HG02840 (cell line): Measurements from ENCODE around the gene STOML1.

ENCODE experiments used
- ATAC-seq: cut with Tn5 transposase; IDR thresholded peaks from one replicate; pipeline ENCODE4 v1.9.1; 2021; ENCODE audit warnings: mild to moderate bottlenecking, moderate library complexity, moderate number of reproducible peaks; ENCODE audit not compliant: unreplicated experiment, low FRiP score

Gene STOML1, protein sequence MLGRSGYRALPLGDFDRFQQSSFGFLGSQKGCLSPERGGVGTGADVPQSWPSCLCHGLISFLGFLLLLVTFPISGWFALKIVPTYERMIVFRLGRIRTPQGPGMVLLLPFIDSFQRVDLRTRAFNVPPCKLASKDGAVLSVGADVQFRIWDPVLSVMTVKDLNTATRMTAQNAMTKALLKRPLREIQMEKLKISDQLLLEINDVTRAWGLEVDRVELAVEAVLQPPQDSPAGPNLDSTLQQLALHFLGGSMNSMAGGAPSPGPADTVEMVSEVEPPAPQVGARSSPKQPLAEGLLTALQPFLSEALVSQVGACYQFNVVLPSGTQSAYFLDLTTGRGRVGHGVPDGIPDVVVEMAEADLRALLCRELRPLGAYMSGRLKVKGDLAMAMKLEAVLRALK

DNA sequence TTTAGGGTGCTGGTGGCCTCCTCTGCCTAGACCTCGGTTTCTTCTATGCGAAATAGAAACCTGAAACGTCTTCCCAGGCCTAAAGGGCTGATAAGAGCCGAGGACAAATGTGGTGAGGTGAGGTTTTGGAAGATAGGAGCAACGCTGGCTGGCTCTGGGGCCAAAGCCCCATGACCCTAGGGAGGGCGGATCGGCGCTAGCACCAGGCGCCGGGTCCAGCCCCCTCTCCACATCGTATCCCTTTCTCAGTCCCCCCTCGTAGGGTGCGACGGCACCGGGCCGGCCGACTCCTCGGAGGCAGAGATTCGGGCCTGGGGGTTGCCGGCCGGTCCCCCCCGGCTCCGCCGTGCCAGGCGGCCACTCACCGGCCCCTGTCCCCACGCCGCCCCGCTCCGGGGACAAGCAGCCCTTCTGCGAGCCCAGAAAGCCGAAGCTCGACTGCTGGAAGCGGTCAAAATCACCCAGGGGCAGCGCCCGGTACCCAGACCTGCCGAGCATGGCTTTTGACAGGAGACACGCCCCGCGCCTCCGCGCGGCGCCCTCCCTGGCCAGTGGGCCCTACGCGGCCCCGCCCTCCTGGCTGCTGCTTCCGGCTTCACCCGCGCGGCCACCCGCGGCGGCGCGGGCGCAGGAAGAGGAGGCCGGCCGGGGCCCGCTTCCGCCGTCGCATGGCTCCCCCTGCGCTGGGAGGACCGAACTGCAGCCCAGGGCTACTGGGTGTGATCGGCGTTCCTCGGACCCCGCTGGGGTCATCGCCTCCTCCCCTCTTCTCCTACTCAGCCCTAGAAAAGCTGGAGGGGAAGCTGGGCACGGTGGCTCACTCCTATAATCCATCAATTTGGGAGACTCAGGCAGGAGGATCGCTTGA, at the start of gene STOML1:
Gene STOML1, minus strand, starts transcription at position 570 of the 868 bp plus-strand sequence. Its CDS starts 72 bp downstream, at position 498.
- peak; percentile 61 for ATAC-seq

DNA sequence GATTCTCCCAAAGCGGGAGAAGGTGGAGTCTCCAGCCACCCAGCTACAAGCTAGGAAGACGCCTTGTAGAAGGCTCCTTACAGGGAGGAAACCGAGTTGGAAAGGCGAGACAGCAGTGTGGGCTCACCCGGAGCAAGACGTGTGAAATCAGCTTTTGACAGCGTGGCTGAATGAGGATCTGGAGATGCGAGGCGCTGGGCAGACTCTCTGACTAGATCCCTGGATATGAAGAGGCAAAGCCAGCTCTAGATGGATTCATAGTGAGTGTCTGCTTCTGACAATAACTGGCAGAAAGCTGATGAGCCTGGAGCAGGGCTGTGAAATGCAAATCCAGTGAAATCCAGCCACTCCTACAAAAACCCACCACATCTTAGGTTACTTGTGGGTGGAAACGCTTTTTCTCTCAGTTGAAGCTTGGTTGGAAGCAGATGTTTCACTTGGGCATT, 49.2 kb upstream of the STOML1 start:
- ATAC-seq = no peak

DNA sequence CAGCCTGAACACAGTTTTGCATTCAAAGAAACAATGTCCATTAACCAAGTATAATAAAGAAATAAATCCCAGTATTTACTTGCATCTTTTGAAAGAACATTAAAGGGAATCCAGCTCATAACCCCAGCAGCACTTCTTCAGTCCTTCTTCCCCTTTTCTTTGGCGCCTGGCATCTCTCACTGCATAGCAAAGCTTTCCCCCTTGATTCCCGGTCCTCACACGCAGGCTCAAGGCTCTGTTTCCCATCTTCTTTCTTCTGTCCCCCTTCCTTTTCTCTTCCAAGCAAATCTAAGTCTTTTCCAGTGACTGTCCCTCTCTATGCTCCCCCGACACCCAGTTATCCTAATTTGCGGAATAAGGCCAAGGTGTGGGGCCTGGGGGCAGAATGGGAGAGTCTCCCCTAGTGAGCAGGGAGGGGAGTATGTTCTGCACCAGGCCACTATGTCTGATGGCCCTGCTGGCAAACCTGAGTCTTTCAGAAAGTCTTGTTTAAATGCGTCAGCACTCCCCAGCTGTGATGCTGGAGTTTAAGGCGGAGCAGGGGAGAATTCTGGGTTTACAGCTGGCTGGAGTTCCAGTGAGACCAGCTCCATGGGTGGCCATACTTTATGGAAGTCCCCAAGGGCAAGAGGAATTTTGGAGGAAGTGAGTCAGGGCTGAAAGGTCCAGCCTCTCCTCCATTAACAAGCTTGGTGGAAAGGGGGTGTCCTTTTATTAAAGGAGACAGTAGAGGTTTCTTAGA, 48.2 kb upstream of the STOML1 start:
- ATAC-seq = no peak

DNA sequence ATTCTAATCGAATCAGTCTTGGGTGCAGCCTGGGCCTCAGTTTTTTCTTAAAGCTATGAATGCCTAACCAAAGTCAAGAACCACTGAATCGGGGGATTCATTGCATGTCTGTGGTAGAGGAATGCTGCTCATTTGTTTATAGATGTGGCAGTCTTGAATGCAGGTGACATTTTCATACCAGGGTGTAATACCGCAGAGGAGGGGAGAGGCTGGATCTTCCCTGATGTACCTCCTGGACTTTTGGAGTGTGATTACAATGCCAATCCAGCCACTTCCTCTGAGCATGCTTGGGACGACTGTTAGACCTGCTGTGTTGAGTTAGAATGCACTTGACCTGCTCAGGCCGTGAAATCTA, 47.5 kb upstream of the STOML1 start:
- ATAC-seq = no peak

DNA sequence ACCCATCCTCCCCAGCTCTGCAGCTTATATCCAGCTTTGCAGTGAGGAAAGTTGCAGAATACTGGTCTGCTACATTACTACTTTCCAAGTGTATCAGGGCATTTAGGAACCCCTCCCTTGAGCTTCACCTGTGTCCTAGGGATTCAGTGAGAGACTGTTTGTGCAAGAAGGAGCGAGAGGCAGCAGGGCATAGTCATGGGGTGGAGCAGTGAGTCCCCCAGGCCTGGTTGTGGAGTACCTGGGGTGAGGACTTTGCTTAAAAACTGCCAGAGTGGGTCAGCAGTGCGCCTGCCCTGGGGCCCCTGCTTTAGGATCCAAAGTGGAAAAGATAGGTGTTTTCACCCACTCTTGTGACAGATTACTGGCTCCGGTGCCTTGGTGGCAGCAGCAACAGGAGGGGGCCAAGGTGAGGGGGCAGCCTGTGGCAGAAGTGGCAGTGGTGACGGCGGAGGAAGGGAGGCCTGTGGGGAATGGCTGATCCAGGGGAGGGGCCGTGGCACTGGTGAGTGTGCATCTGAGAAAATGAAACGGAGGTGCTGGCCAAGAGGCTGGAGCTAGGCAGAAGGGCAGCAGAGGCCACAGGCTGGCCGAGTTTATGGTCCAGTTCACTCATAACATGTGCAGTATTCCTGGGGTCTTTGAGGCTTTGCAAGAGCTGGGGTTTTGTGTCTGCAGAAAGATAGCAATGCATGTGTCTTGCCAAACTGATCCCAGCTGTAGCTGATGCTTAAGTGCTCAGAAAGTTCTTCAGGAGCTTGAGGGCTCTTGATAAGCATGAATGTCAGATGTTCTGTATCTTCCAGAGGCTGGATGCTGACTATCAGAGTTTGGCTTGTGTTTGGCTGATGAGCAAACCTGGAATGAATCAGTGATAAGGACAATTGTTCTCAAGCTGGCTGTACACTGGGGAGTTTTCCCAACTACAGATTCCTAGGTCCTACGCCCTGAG, 46.9 kb upstream of the STOML1 start:
- ATAC-seq = no peak

DNA sequence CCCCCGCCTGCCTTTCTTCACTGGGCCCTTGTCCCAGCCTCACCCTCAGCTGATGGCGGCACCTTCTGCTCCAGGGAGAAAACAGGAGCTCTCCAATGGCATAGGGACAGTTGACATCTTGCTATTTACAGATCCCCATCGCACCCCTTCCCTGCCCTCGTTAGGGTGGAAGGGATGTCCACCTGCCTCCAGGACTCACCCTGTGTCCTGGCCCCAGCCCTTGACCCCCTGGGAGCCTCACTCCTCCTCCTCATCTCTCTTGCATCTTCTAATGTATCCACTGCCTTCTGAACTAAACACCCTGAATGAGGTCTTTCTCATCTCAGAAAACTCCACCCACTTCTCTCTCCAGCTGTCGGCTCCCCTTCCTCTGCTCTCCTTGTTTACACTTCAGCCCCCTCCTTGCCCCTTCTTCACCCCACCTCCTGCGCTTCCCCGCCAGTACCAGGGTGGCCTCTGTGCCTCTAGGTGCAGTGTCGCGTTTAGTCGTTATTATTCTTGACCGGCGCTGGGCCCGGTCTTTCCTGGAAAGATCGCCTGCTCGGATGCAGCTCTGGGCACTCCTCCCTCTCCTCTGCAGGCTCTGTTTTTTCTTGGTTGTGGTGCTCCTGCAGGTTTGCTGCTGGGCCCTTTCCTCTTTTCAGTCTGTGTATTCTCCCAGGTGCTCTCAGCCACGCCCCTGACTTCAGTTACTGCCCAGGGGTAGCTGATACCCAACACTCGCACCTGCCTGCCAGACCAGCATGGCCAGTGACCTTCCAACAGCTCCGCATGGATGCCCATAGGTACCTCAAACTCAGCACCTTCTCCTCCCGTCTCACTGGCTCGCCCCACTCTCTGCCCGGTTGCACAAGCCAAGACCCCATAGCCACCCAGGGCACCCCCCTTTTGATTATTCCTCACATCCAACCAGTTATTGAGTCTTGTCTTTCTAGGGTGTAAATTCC, 45.3 kb upstream of the STOML1 start:
- no peak for ATAC-seq

DNA sequence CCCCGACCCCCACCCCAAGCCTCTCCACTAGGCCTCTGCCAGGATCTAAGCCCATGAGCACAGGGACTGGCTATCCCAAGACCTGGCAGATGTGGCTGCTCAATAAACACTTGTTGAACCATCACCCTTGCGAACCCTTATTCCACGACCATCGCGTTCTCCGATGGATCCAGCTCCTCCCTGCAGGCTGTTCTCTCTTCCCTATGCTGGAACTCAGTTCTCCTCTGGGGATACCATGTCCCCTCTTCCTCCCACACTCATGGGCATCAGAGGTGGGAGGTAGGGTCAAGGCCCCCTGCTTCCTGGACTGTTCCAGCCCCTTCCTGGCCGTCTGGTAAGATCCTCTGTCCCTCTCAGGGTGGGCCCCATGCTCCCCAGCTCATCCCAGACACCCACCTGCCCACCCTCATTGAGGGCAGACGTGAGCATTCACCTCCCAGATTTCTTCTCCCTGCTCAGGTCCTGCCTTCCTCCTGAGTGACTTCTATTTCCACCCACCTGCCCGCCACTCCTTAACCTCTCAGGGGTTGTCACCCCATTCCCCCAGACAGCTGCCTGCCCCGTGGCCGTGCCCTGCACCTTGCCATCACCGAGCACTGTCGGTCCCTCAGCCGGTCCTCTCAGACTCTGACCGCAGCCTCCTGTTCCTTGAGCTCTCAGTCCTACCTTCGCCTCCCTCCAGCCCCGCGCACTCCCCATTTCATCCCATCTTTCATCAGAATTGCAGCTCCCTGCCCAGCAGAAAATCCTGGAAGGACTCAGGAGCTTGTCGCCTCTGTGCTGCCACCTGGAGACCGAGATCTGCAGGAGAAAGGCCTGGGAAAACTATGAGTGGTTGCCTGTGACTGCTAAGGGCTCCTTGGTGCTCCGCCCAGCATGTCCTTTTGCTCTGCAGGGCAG, 44.4 kb upstream of the STOML1 start:
- ATAC-seq = no peak

DNA sequence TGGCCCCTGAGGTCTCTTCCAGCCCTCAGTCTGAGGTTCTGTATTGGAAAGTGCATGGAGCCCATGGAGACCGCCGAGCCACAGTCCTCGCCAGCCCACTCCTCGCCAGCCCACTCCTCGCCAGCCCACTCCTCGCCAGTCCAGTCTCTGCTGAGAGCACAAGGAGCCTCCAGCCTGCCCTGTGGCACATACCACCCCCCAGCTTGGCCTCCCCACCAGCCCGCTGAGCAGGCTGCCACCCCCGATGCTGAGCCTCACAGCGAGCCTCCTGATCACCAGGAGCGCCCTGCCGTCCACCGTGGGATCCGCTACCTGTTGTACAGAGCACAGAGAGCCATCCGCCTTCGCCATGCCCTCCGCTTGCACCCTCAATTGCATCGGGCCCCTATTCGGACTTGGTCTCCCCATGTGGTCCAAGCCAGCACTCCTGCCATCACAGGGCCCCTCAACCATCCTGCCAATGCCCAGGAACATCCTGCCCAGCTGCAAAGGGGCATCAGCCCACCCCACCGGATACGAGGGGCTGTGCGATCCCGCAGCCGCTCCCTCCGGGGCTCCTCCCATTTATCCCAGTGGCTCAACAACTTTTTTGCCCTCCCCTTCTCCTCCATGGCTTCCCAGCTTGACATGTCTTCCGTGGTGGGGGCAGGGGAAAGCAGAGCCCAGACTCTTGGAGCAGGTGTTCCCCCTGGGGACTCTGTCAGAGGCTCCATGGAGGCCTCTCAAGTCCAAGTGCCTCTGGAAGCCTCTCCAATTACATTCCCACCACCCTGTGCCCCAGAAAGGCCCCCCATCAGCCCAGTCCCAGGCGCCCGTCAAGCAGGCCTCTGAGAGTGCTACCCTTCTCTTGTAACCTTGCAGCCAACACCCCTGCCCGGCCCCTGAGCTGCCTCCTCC, 43.3 kb upstream of the STOML1 start:
- ATAC-seq = no peak

DNA sequence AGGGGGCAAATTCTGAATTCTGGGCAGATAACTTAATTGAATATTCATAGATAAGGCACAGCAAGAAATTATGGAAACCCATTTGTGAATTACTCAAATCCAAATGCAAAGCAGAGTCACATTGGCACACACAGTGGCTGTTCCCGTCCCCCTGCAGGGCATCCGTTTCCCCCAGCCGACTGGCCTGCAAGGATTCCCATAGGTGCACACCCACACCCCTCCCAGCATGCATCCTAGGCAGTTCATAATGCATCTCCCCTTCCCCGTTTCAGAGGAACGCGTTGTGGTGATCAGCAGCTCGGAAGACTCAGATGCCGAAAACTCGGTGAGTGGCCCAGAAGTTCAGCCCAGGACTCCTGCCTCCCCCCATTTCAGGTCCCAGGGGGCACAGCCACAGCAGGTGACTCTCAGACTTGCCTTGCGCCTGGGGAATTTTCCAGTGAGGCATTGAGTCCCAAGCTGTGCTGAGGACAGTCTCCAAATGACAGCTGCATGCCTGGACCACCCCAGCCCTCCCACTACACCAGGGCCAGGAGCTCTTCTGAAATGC, 42.2 kb upstream of the STOML1 start:
- no peak for ATAC-seq

DNA sequence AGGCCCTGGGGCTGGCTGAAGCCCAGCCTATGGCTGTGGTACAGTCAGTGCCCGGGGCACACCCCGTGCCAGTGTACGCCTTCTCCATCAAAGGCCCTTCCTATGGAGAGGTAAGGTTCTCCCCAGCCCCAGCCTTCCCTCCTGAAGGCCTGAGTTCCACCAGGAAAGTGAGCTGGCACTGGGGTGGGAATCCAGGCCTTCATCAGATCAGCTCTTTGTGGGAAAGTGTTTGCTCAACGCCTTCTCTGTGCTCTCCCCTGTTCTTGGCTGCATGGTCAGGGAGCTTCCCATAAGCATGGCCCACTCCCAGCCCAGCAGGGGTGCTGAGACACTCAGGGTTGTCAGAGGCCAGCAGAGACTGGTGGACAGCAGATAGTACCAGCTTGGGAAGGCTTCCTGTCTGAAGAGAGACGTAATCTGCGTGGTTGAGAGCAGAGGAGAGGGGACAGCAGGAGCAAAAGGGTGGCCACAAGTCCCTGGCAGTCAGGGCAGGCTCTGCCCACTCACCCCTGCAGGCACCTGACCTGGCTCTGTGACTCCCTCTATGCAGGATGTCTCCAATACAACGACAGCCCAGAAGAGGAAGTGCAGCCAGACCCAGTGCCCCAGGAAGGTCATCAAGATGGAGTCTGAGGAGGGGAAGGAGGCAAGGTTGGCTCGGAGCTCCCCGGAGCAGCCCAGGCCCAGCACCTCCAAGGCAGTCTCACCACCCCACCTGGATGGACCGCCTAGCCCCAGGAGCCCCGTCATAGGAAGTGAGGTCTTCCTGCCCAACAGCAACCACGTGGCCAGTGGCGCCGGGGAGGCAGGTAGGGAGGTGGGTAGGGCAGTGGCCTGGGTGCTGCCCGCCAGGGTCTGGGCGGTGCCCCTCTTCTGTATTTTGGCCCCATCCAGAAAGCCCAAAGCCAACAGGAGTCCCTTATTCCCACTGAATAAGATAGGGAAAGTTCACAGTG, 40.8 kb upstream of the STOML1 start:
- ATAC-seq = no peak

DNA sequence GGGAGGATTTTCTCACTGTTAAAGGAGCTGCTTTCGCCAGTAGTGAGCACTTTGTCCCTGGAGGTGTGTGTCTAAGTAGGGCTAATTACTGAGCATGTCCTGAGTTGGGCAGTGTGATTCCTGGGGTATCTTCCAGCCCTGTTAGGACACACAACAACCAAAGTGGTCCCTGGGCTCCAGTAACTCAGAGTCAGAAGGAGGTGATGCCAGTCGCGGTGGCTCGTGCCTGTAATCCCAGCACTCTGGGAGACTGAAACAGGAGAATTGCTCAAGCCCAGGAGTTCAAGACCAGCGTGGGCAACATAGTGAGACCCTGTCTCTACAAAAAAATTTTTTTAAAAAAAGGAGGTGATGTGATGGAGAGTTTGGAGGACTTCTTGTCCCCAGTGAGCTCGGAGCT, 40.0 kb upstream of the STOML1 start:
- ATAC-seq = no peak

DNA sequence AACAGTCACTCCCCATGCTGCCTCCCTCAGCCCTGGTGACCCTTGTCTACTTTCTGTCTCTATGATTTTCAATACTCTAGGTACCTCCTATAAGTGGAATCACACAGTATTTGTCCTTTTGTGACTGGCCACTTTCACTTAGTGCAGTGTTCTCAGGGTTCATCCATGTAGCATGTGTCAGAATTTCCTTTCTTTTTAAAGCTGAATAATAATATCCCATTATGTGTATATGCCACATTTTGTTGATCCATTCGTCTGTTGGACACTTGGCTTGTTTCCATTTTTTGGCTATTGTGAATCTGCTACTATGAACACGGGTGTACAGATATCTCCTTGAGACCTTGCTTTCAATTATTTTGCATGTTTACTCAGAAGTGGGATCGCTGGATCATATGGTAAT, 36.6 kb upstream of the STOML1 start:
- no peak for ATAC-seq

DNA sequence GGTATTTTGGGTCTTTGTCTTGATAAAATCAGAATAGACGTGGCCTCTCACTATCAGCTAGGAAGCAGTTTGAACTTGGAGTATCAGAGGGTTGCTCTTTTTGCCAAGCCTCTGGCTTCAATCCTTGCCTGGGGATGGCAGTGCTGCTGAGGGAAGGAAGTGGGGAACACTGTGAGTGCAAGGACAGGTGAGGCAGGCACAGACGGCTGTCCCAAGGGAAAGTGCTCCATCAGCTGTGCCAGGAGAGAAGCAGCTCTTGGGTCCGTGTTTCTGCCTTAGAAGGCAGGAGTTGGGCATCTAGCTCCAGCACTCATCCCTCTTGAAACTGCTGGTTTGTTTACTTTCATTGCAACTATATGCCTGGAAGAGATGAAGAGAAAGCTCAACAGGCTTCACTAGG, 35.6 kb upstream of the STOML1 start:
- ATAC-seq = no peak

DNA sequence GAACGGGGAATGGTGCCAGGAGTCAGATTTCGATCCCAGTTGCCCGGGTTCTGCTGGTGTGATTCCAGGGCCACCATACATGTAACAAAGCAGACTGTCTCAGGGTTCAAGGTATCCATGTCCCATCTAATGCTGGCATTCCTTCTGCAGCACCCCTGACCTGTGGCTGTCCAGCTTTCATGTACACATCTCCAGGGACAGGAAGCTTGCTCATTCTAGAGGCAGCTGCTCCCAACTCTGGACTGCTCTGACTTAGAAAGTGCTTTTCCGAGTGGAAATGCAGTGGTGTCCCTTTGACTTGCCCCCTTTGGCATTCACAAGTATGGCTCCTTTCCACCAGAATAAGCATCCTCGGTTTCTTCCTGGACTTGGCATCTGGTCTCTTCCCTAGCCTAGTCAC, 33.3 kb upstream of the STOML1 start:
- ATAC-seq = no peak

DNA sequence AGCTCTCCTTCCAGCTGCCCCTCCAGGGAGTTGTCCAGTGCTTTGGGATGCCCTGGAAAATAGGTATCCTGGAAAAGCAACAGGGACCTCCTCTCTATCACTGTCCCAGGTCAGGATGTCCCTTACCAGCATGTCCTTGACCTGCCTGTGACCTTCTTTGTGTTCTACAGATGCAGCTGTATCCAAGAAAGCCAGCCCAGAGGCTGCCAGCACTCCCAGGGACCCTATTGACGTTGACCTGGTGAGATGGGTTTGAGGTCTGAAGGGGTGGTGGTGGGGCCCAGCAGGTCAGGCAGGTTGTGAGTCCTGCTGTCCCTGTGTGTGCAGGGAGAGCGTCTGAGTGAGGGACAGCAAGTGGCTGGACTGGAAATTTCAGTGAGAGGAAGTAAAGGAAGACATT, 32.6 kb upstream of the STOML1 start:
- ATAC-seq = no peak
